Progenitor cell of endocrine pancreas (in vitro differentiated cells): ENCODE results near the gene TMTC2. TPM values are rescaled to one million over a fixed set of nuclear protein-coding genes. Genes with fewer than 3 reads are reported as not detected.

Experiments
- DNase-seq: peaks from one replicate; pipeline ENCODE4 v3.0.0; 2021; ENCODE audit warnings: low spot score; ENCODE audit not compliant: unreplicated experiment
- H3K27ac Mint-ChIP-seq: 2 replicates; pipeline ENCODE4 v1.8.0; 2021; ENCODE audit warnings: mild to moderate bottlenecking, moderate library complexity, mixed read lengths
- H3K27me3 Mint-ChIP-seq: 2 replicates; pipeline ENCODE4 v1.8.0; 2021; ENCODE audit warnings: mixed read lengths
- H3K36me3 Mint-ChIP-seq: 2 replicates; pipeline ENCODE4 v1.8.0; 2022; ENCODE audit warnings: mixed read lengths; ENCODE audit not compliant: insufficient read depth
- H3K4me1 Mint-ChIP-seq: 2 replicates; pipeline ENCODE4 v1.8.0; 2021; ENCODE audit warnings: low read depth, mixed read lengths
- H3K4me3 Mint-ChIP-seq: 2 replicates; pipeline ENCODE4 v1.8.0; 2021; ENCODE audit warnings: low read depth, mild to moderate bottlenecking, moderate library complexity, mixed read lengths
- H3K9me3 Mint-ChIP-seq: 2 replicates; pipeline ENCODE4 v1.8.0; 2021; ENCODE audit warnings: low read depth, mixed read lengths
- total RNA-seq: library from RNA; stranded (reverse); gene quantifications from 2 replicates; pipeline ENCODE4 v1.2.1, GENCODE V29; 2021
- TF ChIP-seq, protein P1 (sequence below): fragments of 200-600 bp; sonication (generic); IDR thresholded peaks from one replicate; pipeline ENCODE4 v1.5.0; 2021; ENCODE audit warnings: antibody characterized with exemption, mild to moderate bottlenecking; ENCODE audit not compliant: unreplicated experiment

The TMTC2 gene
- total RNA-seq, 1 donor from 2014 or later = 15.4 TPM

DNA sequence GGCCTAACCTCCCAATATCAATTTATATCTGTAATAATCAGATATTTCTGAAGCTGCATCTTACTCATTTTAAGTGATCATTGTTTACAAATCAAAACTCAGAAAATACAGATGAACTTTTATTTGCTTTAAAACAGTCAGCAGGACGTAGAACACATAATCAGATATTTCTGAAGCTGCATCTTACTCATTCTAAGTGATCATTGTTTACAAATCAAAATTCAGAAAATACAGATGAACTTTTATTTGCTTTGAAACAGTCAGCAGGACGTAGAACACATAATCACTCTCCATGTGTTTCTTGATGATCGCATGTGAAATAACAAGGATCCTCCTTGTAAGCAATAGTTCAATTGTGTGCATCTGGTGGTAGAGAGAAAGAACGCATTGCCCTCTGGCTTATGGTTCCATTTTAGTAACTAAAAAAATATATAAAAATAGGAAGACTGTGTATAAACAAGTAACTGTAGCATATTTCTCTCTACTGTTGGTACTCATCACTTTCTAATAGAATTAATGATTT is 15.0 kb upstream of the TMTC2 start:
- no peaks in the 10 kb centered on the region for H3K27me3 Mint-ChIP-seq
- no peak overlapping the region for H3K27ac Mint-ChIP-seq
- H3K4me3 Mint-ChIP-seq = no peak overlapping the region
- no peaks in the 10 kb centered on the region for H3K4me1 Mint-ChIP-seq
- no peaks in the 10 kb centered on the region for H3K36me3 Mint-ChIP-seq
- no peaks in the 10 kb centered on the region for H3K9me3 Mint-ChIP-seq
- DNase-seq = no peak
- TF ChIP-seq, protein P1, sequence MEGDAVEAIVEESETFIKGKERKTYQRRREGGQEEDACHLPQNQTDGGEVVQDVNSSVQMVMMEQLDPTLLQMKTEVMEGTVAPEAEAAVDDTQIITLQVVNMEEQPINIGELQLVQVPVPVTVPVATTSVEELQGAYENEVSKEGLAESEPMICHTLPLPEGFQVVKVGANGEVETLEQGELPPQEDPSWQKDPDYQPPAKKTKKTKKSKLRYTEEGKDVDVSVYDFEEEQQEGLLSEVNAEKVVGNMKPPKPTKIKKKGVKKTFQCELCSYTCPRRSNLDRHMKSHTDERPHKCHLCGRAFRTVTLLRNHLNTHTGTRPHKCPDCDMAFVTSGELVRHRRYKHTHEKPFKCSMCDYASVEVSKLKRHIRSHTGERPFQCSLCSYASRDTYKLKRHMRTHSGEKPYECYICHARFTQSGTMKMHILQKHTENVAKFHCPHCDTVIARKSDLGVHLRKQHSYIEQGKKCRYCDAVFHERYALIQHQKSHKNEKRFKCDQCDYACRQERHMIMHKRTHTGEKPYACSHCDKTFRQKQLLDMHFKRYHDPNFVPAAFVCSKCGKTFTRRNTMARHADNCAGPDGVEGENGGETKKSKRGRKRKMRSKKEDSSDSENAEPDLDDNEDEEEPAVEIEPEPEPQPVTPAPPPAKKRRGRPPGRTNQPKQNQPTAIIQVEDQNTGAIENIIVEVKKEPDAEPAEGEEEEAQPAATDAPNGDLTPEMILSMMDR = no peak

DNA sequence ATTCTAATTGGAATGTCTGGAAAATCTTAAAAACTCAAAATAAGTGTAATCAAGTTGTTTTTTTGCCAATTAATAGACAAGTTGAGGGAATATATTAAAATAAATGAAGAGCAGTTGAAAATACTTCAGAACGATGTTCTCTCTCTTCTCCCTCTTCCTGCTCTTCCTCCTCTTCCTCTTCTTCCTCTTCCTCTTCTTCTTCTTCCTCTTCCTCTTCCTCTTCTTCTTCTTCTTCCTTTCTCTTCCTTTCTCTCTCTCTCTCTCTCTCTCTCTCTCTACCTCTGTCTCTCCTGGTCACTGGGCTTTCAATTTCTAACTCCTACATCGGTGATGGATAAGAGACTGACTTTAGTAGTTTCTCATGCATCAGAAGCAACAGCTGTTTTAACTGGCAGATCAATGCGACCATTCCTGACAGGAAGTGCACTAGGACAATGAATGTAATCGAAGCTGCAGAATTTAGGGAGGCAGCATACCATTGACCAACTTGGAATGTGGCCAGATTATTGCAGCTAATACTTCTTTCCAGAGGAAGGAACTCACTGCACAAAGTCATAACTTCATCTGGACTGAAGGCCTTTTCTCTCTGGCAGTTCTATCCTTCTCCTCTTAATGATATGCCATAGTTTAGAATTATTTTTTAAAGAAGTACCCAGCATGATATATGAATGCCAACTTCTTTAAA is 13.8 kb upstream of the TMTC2 start:
- no peak overlapping the region for H3K27ac Mint-ChIP-seq
- DNase-seq = no peak
- TF ChIP-seq, protein P1 = no peak

DNA sequence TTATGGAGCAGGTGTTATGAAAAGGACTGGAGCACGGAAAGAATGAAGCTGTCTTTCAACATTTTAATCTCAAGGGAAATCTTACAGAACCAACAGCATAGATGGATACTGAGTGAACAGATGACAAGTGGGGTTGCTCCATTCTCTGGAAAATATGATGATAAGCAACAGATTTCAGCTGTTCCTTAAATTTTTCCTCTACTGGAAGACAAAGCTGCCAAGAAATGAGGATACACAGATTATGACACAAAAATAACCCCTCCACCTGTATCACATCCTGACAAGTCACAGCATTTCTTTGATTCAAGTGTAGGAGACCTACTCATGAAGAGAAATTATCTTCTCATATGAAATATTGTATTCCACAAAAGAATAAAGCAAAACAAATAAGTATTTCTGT is 13.0 kb upstream of the TMTC2 start:
- Mint-ChIP-seq H3K27ac (no peak overlapping the region), H3K4me3 (no peak overlapping the region), H3K36me3 (no peaks in the 10 kb centered on the region), H3K27me3 (no peaks in the 10 kb centered on the region), H3K9me3 (no peaks in the 10 kb centered on the region), H3K4me1 (no peaks in the 10 kb centered on the region)
- TF ChIP-seq, protein P1 = no peak
- DNase-seq = no peak

More for the DNA sequence above, 13.8 kb upstream of the TMTC2 start:
- H3K36me3 Mint-ChIP-seq = no peaks in the 10 kb centered on the region
- H3K27me3 Mint-ChIP-seq = no peaks in the 10 kb centered on the region
- no peaks in the 10 kb centered on the region for H3K9me3 Mint-ChIP-seq
- H3K4me1 Mint-ChIP-seq = no peaks in the 10 kb centered on the region
- H3K4me3 Mint-ChIP-seq = no peak overlapping the region

DNA sequence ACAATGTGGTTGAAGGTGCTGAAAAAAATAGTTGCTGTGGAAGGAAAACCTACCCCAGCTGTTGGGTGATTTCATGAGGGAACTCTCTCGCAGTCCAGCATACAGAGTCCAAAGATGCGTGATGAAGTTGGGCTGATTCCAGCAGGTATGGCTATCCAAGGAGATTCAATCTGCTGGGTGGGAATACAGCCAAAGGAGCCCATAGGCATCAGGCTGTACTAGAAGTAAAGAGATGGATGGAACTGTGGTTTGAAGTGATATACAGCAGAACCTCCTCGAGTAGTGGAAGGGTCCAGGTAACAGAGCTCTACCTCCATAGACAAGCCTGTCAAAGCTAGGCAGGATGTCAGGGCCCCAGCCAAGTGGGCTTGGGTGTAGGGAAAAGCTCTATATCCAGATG is 11.5 kb upstream of the TMTC2 start:
- no peak for DNase-seq
- H3K27ac Mint-ChIP-seq = no peak overlapping the region
- no peaks in the 10 kb centered on the region for H3K27me3 Mint-ChIP-seq
- no peaks in the 10 kb centered on the region for H3K4me1 Mint-ChIP-seq
- H3K4me3 Mint-ChIP-seq = no peak overlapping the region
- no peaks in the 10 kb centered on the region for H3K36me3 Mint-ChIP-seq
- TF ChIP-seq, protein P1 = no peak
- H3K9me3 Mint-ChIP-seq = no peaks in the 10 kb centered on the region

DNA sequence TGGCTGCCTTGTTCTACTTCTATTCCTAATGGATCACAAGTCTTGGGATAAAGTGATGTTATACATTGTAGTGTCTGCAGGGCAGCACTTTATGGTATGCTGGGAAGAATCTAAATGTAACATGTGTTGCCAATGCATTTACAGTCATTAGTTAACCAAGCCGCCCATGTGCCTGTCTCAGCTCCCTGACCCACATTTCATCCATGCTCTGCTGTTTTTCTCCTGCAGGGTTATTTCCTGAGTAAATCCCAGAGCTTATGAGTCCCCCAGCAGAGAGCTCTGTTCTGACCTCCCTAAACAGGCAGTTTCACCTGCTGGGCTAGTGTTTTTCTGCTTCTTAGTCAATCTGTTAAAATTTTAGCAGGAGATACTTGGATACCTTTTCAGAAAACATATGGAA is 4.4 kb upstream of the TMTC2 start:
- DNase-seq = no peak
- Mint-ChIP-seq H3K4me1 (peaks cover 4% of the 10 kb centered on the region), H3K27me3 (peaks cover 11% of the 10 kb centered on the region), H3K9me3 (no peaks in the 10 kb centered on the region), H3K27ac (no peak overlapping the region), H3K36me3 (no peaks in the 10 kb centered on the region), H3K4me3 (no peak overlapping the region)
- TF ChIP-seq, protein P1 = no peak
